Stimulated activated CD8-positive, alpha-beta memory T cell treated with anti-CD3 and anti-CD28 coated beads, Interleukin-2, amount 100 ng/mL, for 48 hours (primary cell): ENCODE results near the gene NUTM2E.
"Not testable (repeated sequence)": the region's sequence is repeated elsewhere in the genome, so short reads cannot be mapped to it uniquely, and the experiment has no call there.

Experiments
- DNase-seq, 2 donors: peaks; one replicate each; pipeline ENCODE4 v3.0.0-alpha.2; 2020; ENCODE audit warnings: low read depth in 2 of 2

The NUTM2E gene

DNA sequence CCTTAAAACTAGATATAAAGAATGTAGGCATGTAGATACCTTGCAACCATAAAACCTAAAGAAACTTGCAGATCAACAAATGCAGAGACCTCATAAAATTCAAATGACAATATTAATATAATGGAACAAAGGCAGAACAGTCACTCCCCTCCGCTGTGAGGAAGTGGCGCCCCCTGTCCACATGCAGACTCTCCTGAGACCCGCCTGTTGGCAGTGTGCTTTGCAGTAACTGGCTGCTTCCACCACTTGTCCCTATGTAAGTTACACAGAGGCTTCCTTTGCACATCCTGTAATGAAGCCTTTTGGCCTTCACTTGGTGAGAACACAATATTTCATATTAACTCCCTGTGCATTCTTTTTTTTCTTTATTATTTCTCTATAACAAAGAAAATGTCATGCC, 36.3 kb downstream of the NUTM2E start:
- not testable (repeated sequence) for DNase-seq

DNA sequence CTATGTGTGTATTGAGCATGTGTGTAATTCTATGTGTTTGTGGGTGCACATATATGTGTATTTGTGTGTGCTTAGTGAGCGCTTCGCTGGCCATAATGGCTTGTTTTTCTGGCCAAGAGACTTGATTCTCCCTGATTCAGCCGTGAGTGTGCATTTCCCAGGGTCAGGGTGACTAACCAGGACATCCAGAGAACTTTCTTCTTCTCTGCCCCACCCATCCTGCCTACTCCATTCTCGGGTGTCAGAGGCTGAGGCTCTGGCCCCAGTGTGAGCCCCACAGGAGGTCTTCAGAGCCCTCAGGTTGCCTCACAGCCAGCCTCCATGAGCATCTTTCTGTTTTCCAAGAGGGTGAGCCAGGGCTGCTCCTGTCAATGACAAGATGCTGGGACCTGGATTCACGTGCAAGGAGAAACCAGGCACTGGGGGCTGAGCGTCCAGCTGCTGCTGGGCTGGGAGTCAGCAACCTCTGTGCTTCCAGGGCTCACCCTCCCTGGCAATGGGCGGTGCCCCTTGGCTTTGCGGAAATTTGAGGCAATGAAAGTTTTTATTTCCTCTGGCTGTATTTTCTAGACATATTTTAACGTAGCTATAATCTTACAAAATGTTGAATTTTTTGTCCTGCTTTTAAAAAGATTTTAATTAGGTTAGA, 40.5 kb downstream of the NUTM2E start:
- DNase-seq = not testable (repeated sequence)

DNA sequence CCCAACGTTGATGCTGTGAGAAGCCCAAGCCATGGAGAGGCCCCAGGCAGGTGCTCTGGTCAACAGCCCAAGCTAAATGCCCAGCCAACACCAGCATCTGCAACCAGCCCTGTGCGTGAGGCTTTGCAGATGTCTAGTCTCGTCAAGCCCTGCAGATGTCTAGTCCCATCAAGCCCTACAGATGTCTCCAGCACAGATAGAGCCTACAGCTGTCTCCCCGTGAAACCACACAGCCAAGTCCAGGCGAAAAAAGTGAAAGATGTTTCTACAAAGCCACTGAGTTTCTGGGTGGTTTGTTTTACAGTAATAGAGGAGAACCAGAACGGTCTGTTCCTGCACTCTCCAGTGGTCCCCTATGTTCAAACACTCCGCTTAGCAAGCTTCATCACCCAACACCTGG, 41.5 kb downstream of the NUTM2E start:
- DNase-seq = not testable (repeated sequence)

GRCh38 chr10:79869439-79870097, 43.0 kb downstream of the NUTM2E start:
- DNase-seq = not testable (repeated sequence)

- not testable (repeated sequence) for DNase-seq
These were observed 45.2 kb downstream of the NUTM2E start for GRCh38 chr10:79871729-79872128.
